Measurements from ENCODE around the gene AMOTL1.

DNA sequence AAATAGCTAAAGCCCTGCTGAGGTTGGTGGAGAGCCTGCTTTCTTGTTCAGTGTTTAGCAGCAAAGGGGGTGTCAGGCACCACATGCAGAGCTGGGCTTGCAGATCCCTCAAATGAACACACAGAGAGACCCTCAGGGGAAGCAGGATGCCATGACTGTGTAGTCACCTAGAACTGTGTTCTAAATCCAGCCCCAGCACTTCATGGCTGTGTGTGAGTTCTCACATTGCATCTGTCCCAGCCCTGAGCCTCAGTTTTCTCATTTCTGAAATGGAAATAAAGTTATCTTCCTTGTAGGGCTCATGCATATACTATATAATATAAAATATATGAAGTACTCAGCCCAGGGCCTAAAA, 158.1 kb downstream of the AMOTL1 start:
- no peak for TF ChIP-seq POLR2A (IDR thresholded peaks at IDR 0.05)
- TF ChIP-seq, protein P1, sequence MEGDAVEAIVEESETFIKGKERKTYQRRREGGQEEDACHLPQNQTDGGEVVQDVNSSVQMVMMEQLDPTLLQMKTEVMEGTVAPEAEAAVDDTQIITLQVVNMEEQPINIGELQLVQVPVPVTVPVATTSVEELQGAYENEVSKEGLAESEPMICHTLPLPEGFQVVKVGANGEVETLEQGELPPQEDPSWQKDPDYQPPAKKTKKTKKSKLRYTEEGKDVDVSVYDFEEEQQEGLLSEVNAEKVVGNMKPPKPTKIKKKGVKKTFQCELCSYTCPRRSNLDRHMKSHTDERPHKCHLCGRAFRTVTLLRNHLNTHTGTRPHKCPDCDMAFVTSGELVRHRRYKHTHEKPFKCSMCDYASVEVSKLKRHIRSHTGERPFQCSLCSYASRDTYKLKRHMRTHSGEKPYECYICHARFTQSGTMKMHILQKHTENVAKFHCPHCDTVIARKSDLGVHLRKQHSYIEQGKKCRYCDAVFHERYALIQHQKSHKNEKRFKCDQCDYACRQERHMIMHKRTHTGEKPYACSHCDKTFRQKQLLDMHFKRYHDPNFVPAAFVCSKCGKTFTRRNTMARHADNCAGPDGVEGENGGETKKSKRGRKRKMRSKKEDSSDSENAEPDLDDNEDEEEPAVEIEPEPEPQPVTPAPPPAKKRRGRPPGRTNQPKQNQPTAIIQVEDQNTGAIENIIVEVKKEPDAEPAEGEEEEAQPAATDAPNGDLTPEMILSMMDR (IDR thresholded peaks at IDR 0.05), result no peak

All from right lobe of liver (tissue), 4 donors.